Smooth muscle cell (in vitro differentiated cells): Measurements from ENCODE around the gene ADRB1. TPM values are rescaled to one million over a fixed set of nuclear protein-coding genes. Genes with fewer than 3 reads are reported as not detected.

ENCODE experiments used
- DNase-seq: peaks from one replicate; lab custom pipeline; 2025; ENCODE audit not compliant: unreplicated experiment; lab: John Stamatoyannopoulos, UW
- H2AFZ ChIP-seq: fragments of 200-600 bp; sonication (generic); 2 replicates; pipeline ENCODE4 v1.6.0; 2016; ENCODE audit warnings: antibody characterized with exemption, low read depth, mild to moderate bottlenecking
- H3F3A ChIP-seq: fragments of 200-600 bp; sonication (generic); 2 replicates; pipeline ENCODE4 v1.6.0; 2017; ENCODE audit warnings: antibody characterized with exemption, low read depth
- H3K27ac ChIP-seq: fragments of 200-600 bp; sonication (generic); 2 replicates; pipeline ENCODE4 v1.5.1; 2016; ENCODE audit warnings: low read depth, mild to moderate bottlenecking
- H3K27me3 ChIP-seq: fragments of 200-600 bp; sonication (generic); 2 replicates; pipeline ENCODE4 v1.6.1; 2016; ENCODE audit warnings: low read depth, mild to moderate bottlenecking
- H3K36me3 ChIP-seq: fragments of 200-600 bp; sonication (generic); 2 replicates; pipeline ENCODE4 v1.5.1; 2016; ENCODE audit warnings: low read depth
- H3K4me1 ChIP-seq: fragments of 200-600 bp; sonication (generic); 2 replicates; pipeline ENCODE4 v1.5.1; 2016; ENCODE audit warnings: low read depth
- H3K4me2 ChIP-seq: fragments of 200-600 bp; sonication (generic); 2 replicates; pipeline ENCODE4 v1.6.0; 2016; ENCODE audit warnings: mild to moderate bottlenecking
- H3K4me3 ChIP-seq: fragments of 200-600 bp; sonication (generic); 2 replicates; pipeline ENCODE4 v1.5.1; 2016; ENCODE audit warnings: mild to moderate bottlenecking
- H3K79me2 ChIP-seq: fragments of 200-600 bp; sonication (generic); 2 replicates; pipeline ENCODE4 v1.6.0; 2016; ENCODE audit warnings: low read depth, mild to moderate bottlenecking
- H3K9ac ChIP-seq: fragments of 200-600 bp; sonication (generic); 2 replicates; pipeline ENCODE4 v1.6.0; 2016; ENCODE audit warnings: low read depth
- H3K9me3 ChIP-seq: fragments of 200-600 bp; sonication (generic); replicated peaks from 2 replicates; pipeline ENCODE4 v1.5.1; 2016; ENCODE audit warnings: low read depth
- H4K20me1 ChIP-seq: fragments of 200-600 bp; sonication (generic); 2 replicates; pipeline ENCODE4 v1.6.0; 2016; ENCODE audit warnings: low read depth
- WGBS: methylation state at CpG from one replicate; pipeline ENCODE4 v1.1.7; 2016; ENCODE audit warnings: low lambda C conversion rate; 5-methylcytosine and 5-hydroxymethylcytosine counted together
- polyA plus RNA-seq: library from polyadenylated mRNA; unstranded; fragments of >200 nt; fragmentation: Nextera tagmentation; extraction: Ambion mirVana; gene quantifications from 2 replicates; pipeline ENCODE4 v1.2.1, GENCODE V29; 2016
- total RNA-seq: library from RNA; depleted of rRNA; stranded (reverse); fragments of >200 nt; gene quantifications from 2 replicates; pipeline ENCODE4 v1.2.3, GENCODE V29; 2014
- TF ChIP-seq, protein P1 (sequence below): fragments of 200-600 bp; sonication (generic); IDR thresholded peaks from 2 replicates; pipeline ENCODE4 v1.5.1; 2017; ENCODE audit warnings: borderline replicate concordance, mild to moderate bottlenecking, antibody characterized with exemption; ENCODE audit not compliant: insufficient read depth, poor library complexity, severe bottlenecking

ADRB1 gene
- total and polyA plus RNA-seq, 2 experiments from 2014 or later = not detected

DNA sequence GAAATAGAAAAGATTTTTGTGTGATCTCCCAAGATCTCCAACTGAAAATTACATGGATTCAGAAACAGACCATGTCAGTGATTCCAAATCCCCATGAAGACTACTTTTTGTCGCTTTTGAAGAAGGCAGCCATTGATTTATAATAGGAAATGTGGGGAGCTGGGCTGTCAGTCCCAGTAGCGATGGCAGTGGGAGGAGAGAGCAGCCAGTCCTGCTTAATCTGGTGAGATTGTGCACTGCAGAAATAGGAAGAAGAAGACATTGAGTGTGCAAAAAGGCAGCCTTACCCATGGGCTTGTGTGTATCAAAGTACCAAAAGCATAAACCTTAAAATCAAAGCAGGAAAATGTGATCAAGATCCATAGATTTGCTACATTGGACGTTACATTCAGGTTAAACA, 4.8 kb downstream of the ADRB1 start:
- no peaks in the 10 kb centered on the region for H3F3A ChIP-seq
- H3K4me1 ChIP-seq = no peaks in the 10 kb centered on the region
- TF ChIP-seq, protein P1, sequence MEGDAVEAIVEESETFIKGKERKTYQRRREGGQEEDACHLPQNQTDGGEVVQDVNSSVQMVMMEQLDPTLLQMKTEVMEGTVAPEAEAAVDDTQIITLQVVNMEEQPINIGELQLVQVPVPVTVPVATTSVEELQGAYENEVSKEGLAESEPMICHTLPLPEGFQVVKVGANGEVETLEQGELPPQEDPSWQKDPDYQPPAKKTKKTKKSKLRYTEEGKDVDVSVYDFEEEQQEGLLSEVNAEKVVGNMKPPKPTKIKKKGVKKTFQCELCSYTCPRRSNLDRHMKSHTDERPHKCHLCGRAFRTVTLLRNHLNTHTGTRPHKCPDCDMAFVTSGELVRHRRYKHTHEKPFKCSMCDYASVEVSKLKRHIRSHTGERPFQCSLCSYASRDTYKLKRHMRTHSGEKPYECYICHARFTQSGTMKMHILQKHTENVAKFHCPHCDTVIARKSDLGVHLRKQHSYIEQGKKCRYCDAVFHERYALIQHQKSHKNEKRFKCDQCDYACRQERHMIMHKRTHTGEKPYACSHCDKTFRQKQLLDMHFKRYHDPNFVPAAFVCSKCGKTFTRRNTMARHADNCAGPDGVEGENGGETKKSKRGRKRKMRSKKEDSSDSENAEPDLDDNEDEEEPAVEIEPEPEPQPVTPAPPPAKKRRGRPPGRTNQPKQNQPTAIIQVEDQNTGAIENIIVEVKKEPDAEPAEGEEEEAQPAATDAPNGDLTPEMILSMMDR = no peak
- H3K4me2 ChIP-seq = no peak overlapping the region
- no peaks in the 10 kb centered on the region for H4K20me1 ChIP-seq
- no peak for DNase-seq
- H3K4me3 ChIP-seq = no peak overlapping the region
- peaks cover 89% of the 10 kb centered on the region for H3K27me3 ChIP-seq
- H3K9ac ChIP-seq = no peak overlapping the region
- no peak overlapping the region for H2AFZ ChIP-seq
- no peak overlapping the region for H3K27ac ChIP-seq
- 69% methylated on average over 3 of the region's 3 CpGs for WGBS
- no peaks in the 10 kb centered on the region for H3K79me2 ChIP-seq
- H3K9me3 ChIP-seq = no peaks in the 10 kb centered on the region
- H3K36me3 ChIP-seq = no peaks in the 10 kb centered on the region

DNA sequence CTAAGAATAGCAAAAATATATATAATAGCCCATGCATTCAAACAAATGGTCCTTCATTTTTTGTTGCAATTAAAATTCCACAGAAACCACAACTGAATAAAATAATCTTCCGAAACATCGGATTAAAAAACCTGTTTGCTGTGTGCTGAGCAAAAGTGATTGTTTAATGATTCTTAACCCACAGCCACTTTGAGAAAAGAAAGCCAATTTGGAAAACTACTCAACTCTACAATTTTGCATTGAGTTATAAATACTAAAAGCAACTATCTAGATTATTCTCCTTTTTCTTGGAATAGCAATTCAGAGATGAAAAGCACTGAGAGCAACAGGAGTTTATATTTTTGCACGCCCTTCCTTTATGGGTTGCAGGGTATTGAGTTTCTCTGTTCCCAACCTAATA, 8.0 kb downstream of the ADRB1 start:
- Histone ChIP-seq H3F3A (no peaks in the 10 kb centered on the region), H3K36me3 (no peaks in the 10 kb centered on the region), H3K79me2 (no peaks in the 10 kb centered on the region), H3K4me3 (no peak overlapping the region), H3K9me3 (no peaks in the 10 kb centered on the region), H3K27ac (no peak overlapping the region), H3K27me3 (peaks cover 65% of the 10 kb centered on the region), H3K4me2 (no peak overlapping the region), H3K9ac (no peak overlapping the region), H4K20me1 (no peaks in the 10 kb centered on the region), H3K4me1 (no peaks in the 10 kb centered on the region), H2AFZ (no peak overlapping the region)
- DNase-seq = no peak
- 88% methylated on average over 3 of the region's 3 CpGs for WGBS
- TF ChIP-seq, protein P1 = no peak

DNA sequence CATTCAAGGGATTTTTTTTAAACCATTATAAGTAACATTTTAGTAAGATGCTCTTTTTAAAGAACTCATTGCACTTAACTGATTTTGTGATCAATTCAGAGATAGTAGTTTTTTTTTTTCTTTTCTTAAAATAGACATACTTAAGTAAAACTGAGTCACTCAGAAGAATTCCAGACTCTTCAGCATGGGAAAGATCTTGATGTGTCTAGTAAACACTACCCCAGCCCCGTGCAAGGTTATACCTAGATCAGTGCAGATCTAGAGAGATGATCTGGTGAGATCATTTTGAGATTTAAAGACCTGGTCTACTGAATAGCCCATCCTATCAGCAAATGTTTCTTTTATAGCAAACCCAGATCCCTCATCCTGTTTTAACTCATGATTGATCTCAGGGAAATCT, 8.6 kb downstream of the ADRB1 start:
- 18% methylated on average over 1 of the region's 1 CpG for WGBS
- no peaks in the 10 kb centered on the region for H4K20me1 ChIP-seq
- no peaks in the 10 kb centered on the region for H3K9me3 ChIP-seq
- H3K4me2 ChIP-seq = no peak overlapping the region
- H3K79me2 ChIP-seq = no peaks in the 10 kb centered on the region
- TF ChIP-seq, protein P1 = no peak
- no peak overlapping the region for H2AFZ ChIP-seq
- H3K27ac ChIP-seq = no peak overlapping the region
- no peaks in the 10 kb centered on the region for H3K4me1 ChIP-seq
- no peak overlapping the region for H3K9ac ChIP-seq
- H3K4me3 ChIP-seq = no peak overlapping the region
- H3F3A ChIP-seq = no peaks in the 10 kb centered on the region
- peaks cover 60% of the 10 kb centered on the region for H3K27me3 ChIP-seq
- no peaks in the 10 kb centered on the region for H3K36me3 ChIP-seq
- no peak for DNase-seq

DNA sequence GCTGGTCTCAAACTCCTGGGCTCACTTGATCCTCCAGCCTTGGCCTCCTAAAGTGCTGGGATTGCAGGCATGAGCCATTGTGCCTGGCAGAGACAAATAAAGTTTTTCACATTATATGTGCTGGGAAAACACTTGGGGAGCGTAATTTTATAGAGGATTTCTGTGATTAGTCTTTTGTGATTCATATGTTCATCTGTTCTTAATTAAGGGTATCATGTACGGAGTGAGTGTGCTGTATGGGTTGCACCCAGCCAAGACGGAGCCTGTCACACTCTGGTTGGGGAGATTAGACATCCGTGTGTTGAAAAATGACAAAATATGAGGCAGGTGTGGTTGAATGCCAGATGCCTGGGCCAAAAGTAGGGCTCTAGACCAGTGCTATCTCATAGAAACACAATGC, 10.3 kb downstream of the ADRB1 start:
- no peak for DNase-seq
- no peak overlapping the region for H3K9ac ChIP-seq
- H3K36me3 ChIP-seq = no peaks in the 10 kb centered on the region
- TF ChIP-seq, protein P1 = no peak
- H4K20me1 ChIP-seq = no peaks in the 10 kb centered on the region
- H3F3A ChIP-seq = no peaks in the 10 kb centered on the region
- no peaks in the 10 kb centered on the region for H3K9me3 ChIP-seq
- H3K27me3 ChIP-seq = peaks cover 43% of the 10 kb centered on the region
- H3K4me1 ChIP-seq = no peaks in the 10 kb centered on the region
- no peak overlapping the region for H3K4me3 ChIP-seq
- no peaks in the 10 kb centered on the region for H3K79me2 ChIP-seq
- 52% methylated on average over 4 of the region's 4 CpGs for WGBS
- no peak overlapping the region for H2AFZ ChIP-seq
- H3K4me2 ChIP-seq = no peak overlapping the region
- no peak overlapping the region for H3K27ac ChIP-seq
